Astrocyte of the cerebellum (primary cell): ENCODE results near the gene IRX4.

ENCODE experiments used
- DNase-seq: peaks from one replicate; pipeline ENCODE4 v3.0.0-alpha.2; 2011; ENCODE audit warnings: low read depth
- H3K4me3 ChIP-seq: 2 replicates; pipeline ENCODE4 v1.5.1; 2011; ENCODE audit warnings: mild to moderate bottlenecking, low read depth, low read length, moderate library complexity
- in situ Hi-C: cut with HindIII; loops from 2 replicates; pipeline ENCODE4 v1.10.0; 2017; ENCODE audit warnings: low sequenced_read_pairs
- TF ChIP-seq, protein P1 (sequence below): IDR thresholded peaks from 2 replicates; pipeline ENCODE4 v1.5.1; 2012; ENCODE audit warnings: low read length, low read depth, moderate library complexity, mild to moderate bottlenecking; ENCODE audit errors: missing control alignments

The IRX4 gene

DNA sequence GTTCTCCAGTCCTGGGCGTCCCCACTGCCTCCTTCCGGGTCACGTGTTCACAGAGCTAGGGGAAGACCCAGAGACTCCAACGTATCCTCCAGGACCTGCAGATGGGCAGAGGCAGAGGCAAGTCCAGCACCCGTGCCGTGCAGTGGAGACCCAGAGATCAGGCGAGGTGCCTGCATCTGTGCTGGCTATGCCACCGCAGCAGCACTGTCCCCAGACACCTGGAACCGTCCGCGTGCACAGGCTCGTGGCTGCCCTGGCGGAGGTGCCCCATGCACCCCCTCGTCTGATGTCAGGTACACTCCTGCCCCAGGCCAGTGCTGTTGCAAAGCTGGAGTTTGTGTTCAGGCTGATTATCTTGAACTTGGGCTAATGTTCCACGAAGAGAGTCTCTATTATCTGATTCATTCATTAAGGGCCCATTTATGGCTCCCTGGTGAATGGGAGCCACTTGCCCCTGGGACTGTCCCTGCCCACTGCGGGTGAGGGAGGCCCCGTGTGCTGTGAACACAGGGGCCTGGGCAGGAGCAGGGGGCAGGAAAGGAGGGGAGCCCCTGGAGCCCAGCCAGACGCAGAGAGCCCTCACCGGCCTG, 13.7 kb downstream of the IRX4 start:
- in situ Hi-C loops, result no loop called here
- no peak for DNase-seq
- TF ChIP-seq, protein P1, sequence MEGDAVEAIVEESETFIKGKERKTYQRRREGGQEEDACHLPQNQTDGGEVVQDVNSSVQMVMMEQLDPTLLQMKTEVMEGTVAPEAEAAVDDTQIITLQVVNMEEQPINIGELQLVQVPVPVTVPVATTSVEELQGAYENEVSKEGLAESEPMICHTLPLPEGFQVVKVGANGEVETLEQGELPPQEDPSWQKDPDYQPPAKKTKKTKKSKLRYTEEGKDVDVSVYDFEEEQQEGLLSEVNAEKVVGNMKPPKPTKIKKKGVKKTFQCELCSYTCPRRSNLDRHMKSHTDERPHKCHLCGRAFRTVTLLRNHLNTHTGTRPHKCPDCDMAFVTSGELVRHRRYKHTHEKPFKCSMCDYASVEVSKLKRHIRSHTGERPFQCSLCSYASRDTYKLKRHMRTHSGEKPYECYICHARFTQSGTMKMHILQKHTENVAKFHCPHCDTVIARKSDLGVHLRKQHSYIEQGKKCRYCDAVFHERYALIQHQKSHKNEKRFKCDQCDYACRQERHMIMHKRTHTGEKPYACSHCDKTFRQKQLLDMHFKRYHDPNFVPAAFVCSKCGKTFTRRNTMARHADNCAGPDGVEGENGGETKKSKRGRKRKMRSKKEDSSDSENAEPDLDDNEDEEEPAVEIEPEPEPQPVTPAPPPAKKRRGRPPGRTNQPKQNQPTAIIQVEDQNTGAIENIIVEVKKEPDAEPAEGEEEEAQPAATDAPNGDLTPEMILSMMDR, result no peak
- H3K4me3 ChIP-seq, result no peak overlapping the region

DNA sequence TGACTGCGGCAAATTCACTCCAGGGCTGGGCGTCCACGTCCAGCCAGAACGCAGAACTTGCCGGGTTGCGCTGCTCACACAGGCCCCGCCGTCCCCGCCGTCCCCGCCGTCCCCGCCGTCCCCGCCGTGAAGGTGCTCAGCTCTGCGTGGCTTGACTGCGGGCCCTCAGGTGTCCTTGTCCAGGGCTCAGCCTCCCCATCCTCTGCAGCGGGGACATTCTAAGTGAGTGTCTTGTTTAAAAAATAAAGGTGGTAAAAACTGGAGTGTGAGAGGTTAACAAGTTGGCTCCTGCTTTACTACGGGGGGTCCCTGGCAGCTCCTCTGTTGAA, 14.9 kb downstream of the IRX4 start:
- in situ Hi-C loops, result no loop called here
- TF ChIP-seq, protein P1, result no peak

DNA sequence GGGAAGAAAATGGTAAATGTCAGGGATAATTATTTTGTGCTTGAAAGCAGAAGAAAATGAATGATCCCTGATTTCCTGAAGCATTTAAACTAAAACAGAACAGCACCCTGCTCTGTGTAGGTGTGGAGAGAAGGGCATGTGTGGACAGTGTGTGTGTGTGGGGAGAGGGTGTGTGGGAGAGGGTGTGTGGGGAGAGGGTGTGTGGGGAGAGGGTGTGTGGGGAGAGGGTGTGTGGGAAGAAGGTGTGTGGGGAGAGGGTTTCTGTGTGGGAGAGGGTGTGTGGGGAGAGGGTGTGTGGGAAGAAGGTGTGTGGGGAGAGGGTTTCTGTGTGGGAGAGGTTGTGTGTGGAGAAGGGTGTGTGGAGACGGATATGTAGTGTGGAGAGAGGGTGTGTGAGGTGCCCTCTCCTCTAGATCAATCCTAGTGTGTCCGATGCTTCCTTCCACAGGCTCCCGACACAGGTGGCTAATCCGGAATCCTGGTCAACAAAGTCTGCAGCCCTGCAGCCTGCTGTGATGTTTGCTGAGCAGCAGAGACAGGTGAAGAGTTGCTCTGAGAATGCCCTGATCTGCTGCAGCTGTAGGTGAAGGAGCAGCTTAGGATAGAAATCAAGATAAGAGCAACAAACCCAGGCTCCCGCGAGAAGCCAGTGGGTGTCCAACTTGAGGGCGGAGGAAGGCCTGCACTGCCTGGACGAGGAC, 15.5 kb downstream of the IRX4 start:
- TF ChIP-seq, protein P1, result no peak
- DNase-seq, result no peak
- in situ Hi-C loops, result no loop called here
- no peak overlapping the region for H3K4me3 ChIP-seq

More for the DNA sequence above, 14.9 kb downstream of the IRX4 start:
- H3K4me3 ChIP-seq, result no peak overlapping the region
- DNase-seq, result no peak

DNA sequence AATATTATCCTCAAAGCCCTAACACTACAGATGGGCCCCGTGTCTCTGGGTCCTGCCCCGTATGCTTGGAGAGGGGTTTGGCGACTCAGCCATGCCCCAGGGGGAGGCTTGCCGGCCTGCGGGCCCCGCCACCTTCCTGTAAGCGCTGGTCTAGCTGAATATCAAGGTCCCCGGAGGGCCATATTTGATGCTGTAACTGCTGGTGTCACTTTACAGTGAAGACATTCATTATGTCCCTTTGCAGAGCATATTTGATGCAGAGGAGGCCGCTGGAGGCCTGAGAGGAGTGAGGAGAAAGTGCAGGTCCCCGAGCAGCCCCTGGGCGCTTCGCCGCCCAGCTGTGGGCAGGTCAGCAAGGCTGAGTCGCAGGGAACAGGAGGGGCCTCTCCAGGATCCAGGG, 16.8 kb downstream of the IRX4 start:
- in situ Hi-C loops, result no loop called here

DNA sequence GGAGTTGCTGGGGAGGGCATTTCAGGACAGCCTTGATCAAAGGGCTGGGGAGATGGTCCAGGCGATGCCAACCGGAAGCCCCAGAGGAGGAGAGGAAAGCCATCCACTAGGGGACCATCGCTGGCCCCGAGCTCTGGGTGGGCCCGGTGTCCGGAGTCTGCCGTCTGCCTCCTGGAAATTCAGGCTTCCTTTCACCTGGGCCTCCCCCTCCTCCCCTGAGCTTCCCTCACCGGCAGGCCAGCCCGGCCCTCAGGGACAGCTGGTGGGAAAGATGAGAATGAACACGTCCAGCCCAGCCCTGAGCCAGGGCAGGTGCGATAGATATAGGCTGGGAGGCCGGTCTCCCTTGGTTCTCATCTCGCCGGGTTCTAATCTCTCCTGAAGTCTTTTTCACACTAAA, 17.2 kb downstream of the IRX4 start:
- TF ChIP-seq, protein P1, result no peak
- DNase-seq, result no peak
- H3K4me3 ChIP-seq, result no peak overlapping the region
- in situ Hi-C loops, result no loop called here

More for the DNA sequence above, 16.8 kb downstream of the IRX4 start:
- TF ChIP-seq, protein P1, result no peak
- no peak overlapping the region for H3K4me3 ChIP-seq
- no peak for DNase-seq

DNA sequence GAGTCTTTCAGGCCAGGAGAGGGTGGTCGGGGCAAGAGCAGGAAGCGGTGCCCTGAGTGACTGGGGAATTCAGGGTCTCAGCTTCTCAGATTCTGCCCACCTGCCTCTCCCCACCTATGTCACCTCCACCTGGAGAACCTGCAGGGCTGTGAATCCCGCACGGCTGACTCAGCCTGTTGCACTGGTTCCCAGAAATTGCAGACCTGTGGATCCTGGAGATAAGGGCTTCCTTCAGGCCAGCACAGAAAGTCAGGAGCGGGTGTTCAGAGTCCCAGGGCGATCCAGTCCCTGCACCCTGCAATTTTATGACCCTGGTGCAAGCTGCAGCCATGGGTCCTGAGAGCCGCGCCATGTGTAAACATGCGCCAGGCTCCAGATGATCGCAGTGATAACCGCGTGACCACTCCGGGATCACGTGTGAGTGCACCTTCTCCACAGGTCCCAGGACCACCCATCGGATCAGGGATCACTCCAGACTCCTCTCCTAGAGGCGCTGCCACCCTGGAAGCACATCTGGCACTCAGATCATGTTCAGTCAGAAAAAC, 17.8 kb downstream of the IRX4 start:
- no peak overlapping the region for H3K4me3 ChIP-seq
- in situ Hi-C loops, result no loop called here
- TF ChIP-seq, protein P1, result no peak
- DNase-seq, result no peak
